Measurements from ENCODE around the gene OLIG3.

DNA sequence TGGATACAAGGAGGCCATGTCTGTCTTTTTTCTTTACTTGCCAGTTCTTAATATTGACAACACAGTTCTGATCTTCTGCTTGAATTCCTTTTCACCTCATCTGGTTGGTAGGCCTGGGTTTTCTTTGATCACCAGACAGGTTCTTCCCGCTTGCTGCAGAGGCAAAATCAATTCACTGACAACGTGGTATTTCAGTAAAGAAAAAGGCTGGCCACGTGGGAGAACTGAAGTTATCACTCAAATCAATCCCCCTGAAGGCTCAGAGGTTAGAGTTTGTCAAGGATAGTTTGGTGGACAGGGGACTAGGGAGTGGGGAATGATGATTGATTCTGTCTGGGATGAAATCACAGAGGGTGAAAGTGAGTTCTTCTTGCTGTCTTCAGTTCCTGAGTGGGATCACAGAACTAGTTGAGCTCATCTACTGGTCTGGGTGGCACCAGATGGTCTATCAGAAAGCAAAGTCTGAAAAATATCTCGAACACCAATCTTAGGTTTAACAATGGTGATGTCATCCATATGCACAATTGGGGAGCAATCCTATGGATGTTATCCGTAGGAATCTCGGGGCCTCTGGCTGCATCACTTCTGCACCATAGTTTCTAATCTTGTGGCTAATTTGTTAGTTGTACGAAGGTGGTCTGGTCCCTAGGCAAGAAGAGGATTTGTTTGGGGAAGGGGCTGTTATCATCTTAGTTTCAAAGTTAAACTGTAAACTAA is 37.3 kb upstream of the OLIG3 start:
- TF ChIP-seq, protein P1, sequence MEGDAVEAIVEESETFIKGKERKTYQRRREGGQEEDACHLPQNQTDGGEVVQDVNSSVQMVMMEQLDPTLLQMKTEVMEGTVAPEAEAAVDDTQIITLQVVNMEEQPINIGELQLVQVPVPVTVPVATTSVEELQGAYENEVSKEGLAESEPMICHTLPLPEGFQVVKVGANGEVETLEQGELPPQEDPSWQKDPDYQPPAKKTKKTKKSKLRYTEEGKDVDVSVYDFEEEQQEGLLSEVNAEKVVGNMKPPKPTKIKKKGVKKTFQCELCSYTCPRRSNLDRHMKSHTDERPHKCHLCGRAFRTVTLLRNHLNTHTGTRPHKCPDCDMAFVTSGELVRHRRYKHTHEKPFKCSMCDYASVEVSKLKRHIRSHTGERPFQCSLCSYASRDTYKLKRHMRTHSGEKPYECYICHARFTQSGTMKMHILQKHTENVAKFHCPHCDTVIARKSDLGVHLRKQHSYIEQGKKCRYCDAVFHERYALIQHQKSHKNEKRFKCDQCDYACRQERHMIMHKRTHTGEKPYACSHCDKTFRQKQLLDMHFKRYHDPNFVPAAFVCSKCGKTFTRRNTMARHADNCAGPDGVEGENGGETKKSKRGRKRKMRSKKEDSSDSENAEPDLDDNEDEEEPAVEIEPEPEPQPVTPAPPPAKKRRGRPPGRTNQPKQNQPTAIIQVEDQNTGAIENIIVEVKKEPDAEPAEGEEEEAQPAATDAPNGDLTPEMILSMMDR (IDR thresholded peaks at IDR 0.05; ENCODE audit: insufficient read depth, low read length), result no peak
- TF ChIP-seq GABPA (IDR thresholded peaks at IDR 0.05; ENCODE audit: low read depth) (no peak), POLR2AphosphoS5 (IDR thresholded peaks at IDR 0.05; ENCODE audit: low read depth) (no peak), SPI1 (IDR thresholded peaks at IDR 0.05; ENCODE audit: borderline replicate concordance, low read depth) (no peak)
